ENCODE results near the gene SFT2D2. TPM values are rescaled to one million over a fixed set of nuclear protein-coding genes. Genes with fewer than 3 reads are reported as not detected.

The SFT2D2 gene
- total and polyA plus RNA-seq, 2 of the 8 experiments (the other 6 are each of a cell fraction or from before 2014, with no cell fraction given) = 9.0 to 29.0 TPM

GRCh38 chr1:168223261-168223660, 2.5 kb upstream of the SFT2D2 start (continued):
- no peak for TF ChIP-seq RAD21 (IDR thresholded peaks at IDR 0.05 in 1 of 2, conservative IDR thresholded peaks at IDR 0.05 in 1 of 2; ENCODE audit: low read depth in 2 of 2, low read length in 2 of 2)
- no peak for TF ChIP-seq CTBP2 (IDR thresholded peaks at IDR 0.05; ENCODE audit: borderline replicate concordance, insufficient read depth, insufficient read length, low read length)
- TF ChIP-seq FOSL1 (IDR thresholded peaks at IDR 0.05; ENCODE audit: insufficient read depth, low read depth, low read length) = no peak
- TF ChIP-seq GABPA (IDR thresholded peaks at IDR 0.05; ENCODE audit: borderline replicate concordance, insufficient read depth, low read length) = no peak

Data from H1 (cell line).